Pancreas (tissue), 10 donors: ENCODE data around the gene MYH10. TPM values are rescaled to one million over a fixed set of nuclear protein-coding genes. Genes with fewer than 3 reads are reported as not detected.

ENCODE experiments used
- ATAC-seq, 4 donors: fragments of 200-7000 bp; cut with Tn5 transposase; one replicate each; pipeline versions ENCODE4 v1.8.0 to v1.9.1; 2020; ENCODE audit warnings: mild to moderate bottlenecking in 4 of 4, moderate library complexity in 4 of 4
- DNase-seq, 6 donors: peaks; one replicate each; pipeline ENCODE4 v3.0.0-alpha.2; 2020
- FAIRE-seq: peaks from 2 replicates; lab custom pipeline; 2012; peaks lifted over from hg19 to GRCh38; lab: Jason Lieb, UNC
- H3K27ac ChIP-seq, 4 donors: fragments of 200-600 bp; sonication (generic); 1 replicate in 3 of 4; 2 replicates in 1 of 4; pipeline versions ENCODE4 v1.5.0 to v1.8.0; 2020
- H3K27me3 ChIP-seq, 4 donors: fragments of 200-600 bp; one replicate each; pipeline ENCODE4 v1.8.0; 2021
- H3K36me3 ChIP-seq, 3 donors: fragments of 200-600 bp; sonication (generic) in 1 of 3; one replicate each; pipeline versions ENCODE4 v1.5.0 to v1.8.0; 2020 to 2021
- H3K4me1 ChIP-seq, 3 donors: fragments of 200-600 bp; one replicate each; pipeline ENCODE4 v1.8.0; 2021
- H3K4me3 ChIP-seq, 4 donors: fragments of 200-600 bp; sonication (generic) in 2 of 4; one replicate each; pipeline versions ENCODE4 v1.5.0 to v1.8.0; 2020 to 2021
- H3K9me3 ChIP-seq, 4 donors: fragments of 200-600 bp; one replicate each; pipeline ENCODE4 v1.8.0; 2021
- WGBS, 2 donors: extraction: QIAGEN DNeasy Blood & Tissue Kit; methylation state at CpG; one replicate each; pipeline ENCODE4 v1.1.7; 2013; 5-methylcytosine and 5-hydroxymethylcytosine counted together
- intact Hi-C, 3 donors: fragments of 100-400 bp; cut with DNase I; formaldehyde crosslinking; loops; one replicate each; pipeline versions ENCODE4 v1.11.1 to v1.14.2; 2022
- polyA plus RNA-seq, 2 donors: library from polyadenylated mRNA; stranded (reverse); fragments of 200-250 nt; gene quantifications; one replicate each; pipeline ENCODE4 v1.2.3, GENCODE V29; 2013
- total RNA-seq, 6 donors: library from RNA; stranded (reverse); fragmentation: NEBNext Ultra II Directional in 4 of 6; extraction: Animal tissue kit (Norgen Biotek cat#: 25700) in 4 of 6; gene quantifications; one replicate each; pipeline versions ENCODE4 v1.2.1 to v1.2.4, GENCODE V29; 2021 to 2023
- TF ChIP-seq, protein P1 (sequence below), 4 donors: fragments of 200-600 bp; sonication (generic) in 3 of 4; IDR thresholded peaks; one replicate each; pipeline versions ENCODE4 v1.5.0 to v1.8.0; 2021; ENCODE audit warnings: antibody characterized with exemption in 4 of 4
- donor health status: healthy with polysubstance abuse.
- donor health status: DM: no; HTN: no; CAD: no; lungs with moderate emphysema.
- donor health status: DM: no; HTN: no; CAD: no.
- donor health status: control.
- donor health status: control.
- donor health status: Bipolar disorder and iron deficiency.
- donor health status: DM: yes; HTN: yes; CAD: no.
- donor health status: DM: no; HTN: no; CAD: no.
- donor health status: DM: no; HTN: no; CAD: no.
- donor health status: DM: yes; HTN: yes; CAD: no.

MYH10 gene
- total and polyA plus RNA-seq, 8 donors, result 4.6 to 28.0 (median 11.3) TPM

DNA sequence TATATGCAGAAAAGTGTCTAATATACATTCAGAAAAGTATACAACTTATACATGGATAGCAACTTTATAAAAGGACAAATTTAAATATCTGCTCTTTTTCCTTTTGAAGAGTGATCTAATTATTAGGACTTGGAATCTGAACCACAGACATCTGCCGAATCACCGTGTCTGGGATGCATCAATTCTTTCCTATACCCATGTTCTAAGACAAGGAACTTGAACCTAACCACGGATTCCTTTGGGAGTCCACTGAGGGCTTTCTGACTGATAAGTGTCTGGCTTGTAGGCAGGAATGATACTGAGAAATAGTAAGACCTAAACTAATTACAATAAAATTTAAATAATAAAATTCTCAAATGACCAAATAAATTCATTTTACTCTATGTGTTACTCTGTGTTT is 140.7 kb downstream of the MYH10 start:
- FAIRE-seq, result no peak
- Histone ChIP-seq H3K36me3 (peaks cover 0 to 17% (median 0%) of the 10 kb centered on the region in 3 donors), H3K9me3 (no peaks in the 10 kb centered on the region), H3K4me3 (no peak overlapping the region), H3K27me3 (no peaks in the 10 kb centered on the region), H3K4me1 (no peaks in the 10 kb centered on the region), H3K27ac (no peak overlapping the region)
- intact Hi-C loops, result no loop called here
- TF ChIP-seq, protein P1, sequence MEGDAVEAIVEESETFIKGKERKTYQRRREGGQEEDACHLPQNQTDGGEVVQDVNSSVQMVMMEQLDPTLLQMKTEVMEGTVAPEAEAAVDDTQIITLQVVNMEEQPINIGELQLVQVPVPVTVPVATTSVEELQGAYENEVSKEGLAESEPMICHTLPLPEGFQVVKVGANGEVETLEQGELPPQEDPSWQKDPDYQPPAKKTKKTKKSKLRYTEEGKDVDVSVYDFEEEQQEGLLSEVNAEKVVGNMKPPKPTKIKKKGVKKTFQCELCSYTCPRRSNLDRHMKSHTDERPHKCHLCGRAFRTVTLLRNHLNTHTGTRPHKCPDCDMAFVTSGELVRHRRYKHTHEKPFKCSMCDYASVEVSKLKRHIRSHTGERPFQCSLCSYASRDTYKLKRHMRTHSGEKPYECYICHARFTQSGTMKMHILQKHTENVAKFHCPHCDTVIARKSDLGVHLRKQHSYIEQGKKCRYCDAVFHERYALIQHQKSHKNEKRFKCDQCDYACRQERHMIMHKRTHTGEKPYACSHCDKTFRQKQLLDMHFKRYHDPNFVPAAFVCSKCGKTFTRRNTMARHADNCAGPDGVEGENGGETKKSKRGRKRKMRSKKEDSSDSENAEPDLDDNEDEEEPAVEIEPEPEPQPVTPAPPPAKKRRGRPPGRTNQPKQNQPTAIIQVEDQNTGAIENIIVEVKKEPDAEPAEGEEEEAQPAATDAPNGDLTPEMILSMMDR (IDR thresholded peaks at IDR 0.05), result no peak
- WGBS, 2 donors, result 91 to 92% methylated on average over 3 of the region's 3 CpGs
- no peak for ATAC-seq
- no peak for DNase-seq

DNA sequence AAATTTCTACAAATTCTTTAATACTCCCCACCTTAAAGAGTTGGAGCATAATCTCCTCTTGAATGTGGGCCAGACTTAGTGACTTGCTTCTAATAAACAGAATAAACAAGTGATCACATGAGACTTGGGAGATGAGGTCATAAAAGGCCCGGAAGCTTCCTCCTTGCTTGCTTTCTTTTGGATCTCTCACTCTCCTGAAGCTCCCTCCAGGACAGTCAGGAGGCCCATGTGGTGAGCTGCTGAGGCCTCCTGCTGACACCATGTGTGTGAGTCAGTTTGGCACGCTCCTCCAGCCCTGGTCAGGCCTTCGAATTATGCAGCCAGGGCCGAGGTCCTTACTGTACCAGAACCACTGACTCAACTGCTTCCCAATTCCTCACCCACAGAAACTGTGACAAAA is 141.6 kb downstream of the MYH10 start:
- H3K36me3 ChIP-seq, result peaks cover 0 to 17% (median 0%) of the 10 kb centered on the region in 3 donors
- no peak overlapping the region for H3K4me3 ChIP-seq
- no peaks in the 10 kb centered on the region for H3K9me3 ChIP-seq
- FAIRE-seq, result no peak
- whole genome bisulfite sequencing, 2 donors, result 88 to 92% methylated on average over 4 of the region's 4 CpGs
- TF ChIP-seq, protein P1 (IDR thresholded peaks at IDR 0.05), result no peak
- no peaks in the 10 kb centered on the region for H3K27me3 ChIP-seq
- H3K4me1 ChIP-seq, result no peaks in the 10 kb centered on the region
- peak in 1 of 6 donors; percentile 30 for DNase-seq
- intact Hi-C loops, result no loop called here
- peak in 3 of 4 donors; percentile 56 to 71 (median 64) for ATAC-seq
- H3K27ac ChIP-seq, result no peak overlapping the region

DNA sequence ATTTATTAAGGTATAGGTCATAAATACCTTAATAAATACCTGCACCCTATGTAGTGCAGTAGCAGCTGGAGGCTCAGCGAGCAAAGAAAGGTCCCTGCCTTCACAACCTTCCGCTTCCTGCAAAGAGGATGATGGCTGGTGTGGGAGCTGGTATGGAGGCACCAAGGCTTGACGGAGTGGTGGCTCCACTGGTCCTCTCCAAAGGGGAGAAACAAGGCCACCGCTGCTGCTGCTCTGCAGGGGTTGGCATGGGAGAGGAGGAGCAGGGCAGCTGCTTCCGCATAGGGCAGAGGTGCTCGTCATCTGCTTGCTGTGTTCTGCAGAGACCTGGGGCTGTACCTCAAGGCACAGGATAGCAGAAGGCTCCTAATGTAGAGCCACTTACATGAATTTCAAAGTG is 142.0 kb downstream of the MYH10 start:
- no peak overlapping the region for H3K4me3 ChIP-seq
- no peak overlapping the region for H3K27ac ChIP-seq
- FAIRE-seq (no peak), DNase-seq (peak in 1 of 6 donors; percentile 33), ATAC-seq (peak in 1 of 4 donors; percentile 33)
- H3K36me3 ChIP-seq, result peaks cover 0 to 17% (median 0%) of the 10 kb centered on the region in 3 donors
- H3K27me3 ChIP-seq, result no peaks in the 10 kb centered on the region
- intact Hi-C loops, result no loop called here
- WGBS, 2 donors, result 98 to 99% methylated on average over 6 of the region's 6 CpGs
- H3K9me3 ChIP-seq, result no peaks in the 10 kb centered on the region
- TF ChIP-seq, protein P1 (IDR thresholded peaks at IDR 0.05), result no peak
- H3K4me1 ChIP-seq, result no peaks in the 10 kb centered on the region

DNA sequence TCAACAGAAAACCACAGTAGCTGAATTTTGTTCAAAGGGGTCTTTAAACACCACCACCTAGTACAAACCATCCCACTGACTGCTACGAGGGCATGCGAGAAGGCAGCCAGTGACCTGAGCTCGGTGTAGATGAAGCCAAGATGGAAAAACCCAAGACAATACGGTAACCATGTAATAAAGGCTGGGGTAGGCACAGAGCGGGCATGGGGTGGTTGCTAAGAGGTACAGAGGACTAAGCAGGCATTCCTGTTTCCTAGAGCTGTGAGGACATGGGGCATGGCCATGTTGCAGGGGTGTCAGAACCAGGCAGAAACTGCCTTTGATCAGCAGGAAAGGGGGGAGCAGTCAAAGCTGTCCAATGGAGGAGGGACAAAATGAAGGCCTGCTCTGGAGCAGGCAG is 142.8 kb downstream of the MYH10 start:
- FAIRE-seq, result no peak
- H3K36me3 ChIP-seq, result peaks cover 0 to 17% (median 0%) of the 10 kb centered on the region in 3 donors
- TF ChIP-seq, protein P1 (IDR thresholded peaks at IDR 0.05), result no peak
- no peak for ATAC-seq
- no peaks in the 10 kb centered on the region for H3K27me3 ChIP-seq
- no peak overlapping the region for H3K4me3 ChIP-seq
- H3K9me3 ChIP-seq, result no peaks in the 10 kb centered on the region
- H3K4me1 ChIP-seq, result no peaks in the 10 kb centered on the region
- intact Hi-C loops, result no loop called here
- H3K27ac ChIP-seq, result no peak overlapping the region
- DNase-seq, result peak in 1 of 6 donors; percentile 18
- WGBS, 2 donors, result 98% methylated on average over 5 of the region's 5 CpGs

DNA sequence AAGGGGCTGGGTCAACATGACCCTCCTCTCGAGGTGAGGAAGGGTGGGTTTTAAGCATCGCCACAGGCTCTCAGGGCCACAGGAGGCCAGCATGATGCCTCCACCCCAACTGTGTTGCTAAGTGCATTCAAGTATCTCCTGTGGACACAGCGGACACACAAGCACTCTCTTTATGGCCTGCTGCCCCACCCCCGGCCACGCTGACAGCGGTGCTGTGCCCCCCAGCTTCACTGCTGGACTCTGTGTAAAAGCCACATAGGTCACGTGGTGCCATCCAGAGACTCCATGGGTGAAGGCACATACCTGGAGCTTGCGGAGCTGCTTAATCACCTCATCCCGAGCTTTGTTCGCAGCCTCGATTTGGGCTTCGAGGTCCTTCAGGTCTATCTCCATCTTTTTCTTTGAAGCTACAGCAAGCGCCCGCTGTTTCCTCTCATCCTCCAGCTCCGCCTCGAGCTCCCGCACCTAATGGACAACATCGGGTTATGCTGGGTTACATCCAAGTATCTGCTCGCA is 143.3 kb downstream of the MYH10 start:
- TF ChIP-seq, protein P1 (IDR thresholded peaks at IDR 0.05), result no peak
- no peak overlapping the region for H3K27ac ChIP-seq
- no peaks in the 10 kb centered on the region for H3K9me3 ChIP-seq
- ATAC-seq (no peak), FAIRE-seq (no peak), DNase-seq (peak in 1 of 6 donors; percentile 39)
- peaks cover 0 to 17% (median 0%) of the 10 kb centered on the region in 3 donors for H3K36me3 ChIP-seq
- WGBS, 2 donors, result 92% methylated on average over 19 of the region's 19 CpGs
- intact Hi-C loops, result no loop called here
- no peaks in the 10 kb centered on the region for H3K27me3 ChIP-seq
- H3K4me1 ChIP-seq, result no peaks in the 10 kb centered on the region
- H3K4me3 ChIP-seq, result no peak overlapping the region
